Ishikawa (cell line): ENCODE results near the gene LRRFIP2.

ENCODE experiments used
- CEBPB ChIP-seq: IDR thresholded peaks from 2 replicates; pipeline ENCODE4 v1.6.1; 2012
- CREB1 ChIP-seq: IDR thresholded peaks from 2 replicates; pipeline ENCODE4 v1.6.1; 2012; ENCODE audit warnings: low read depth
- EP300 ChIP-seq: IDR thresholded peaks from 2 replicates; pipeline ENCODE4 v1.6.1; 2012; ENCODE audit warnings: borderline replicate concordance
- NFIC ChIP-seq: IDR thresholded peaks from 2 replicates; pipeline ENCODE4 v1.6.1; 2012
- RAD21 ChIP-seq: IDR thresholded peaks from 2 replicates; pipeline ENCODE4 v1.6.1; 2012; ENCODE audit warnings: low read depth
- REST ChIP-seq: IDR thresholded peaks from 2 replicates; pipeline ENCODE4 v1.6.1; 2012; ENCODE audit warnings: low read depth, mild to moderate bottlenecking
- TAF1 ChIP-seq: IDR thresholded peaks from 2 replicates; pipeline ENCODE4 v1.6.1; 2012; ENCODE audit warnings: low read depth, mild to moderate bottlenecking
- USF1 ChIP-seq: IDR thresholded peaks from 2 replicates; pipeline ENCODE4 v1.6.1; 2012
- YY1 ChIP-seq: IDR thresholded peaks from 2 replicates; pipeline ENCODE4 v1.6.1; 2012; ENCODE audit warnings: low read depth

GRCh38 chr3:37098884-37099283 lies 75.5 kb downstream of the LRRFIP2 start:
- TF ChIP-seq EP300, result no peak
- TF ChIP-seq RAD21, result no peak
- TF ChIP-seq TAF1, result no peak
- no peak for TF ChIP-seq CEBPB
- TF ChIP-seq REST, result no peak
- TF ChIP-seq CREB1, result no peak
- no peak for TF ChIP-seq USF1
- TF ChIP-seq NFIC, result no peak
- no peak for TF ChIP-seq YY1
